H1 (cell line): ENCODE data around the gene NBEA. TPM values are rescaled to one million over a fixed set of nuclear protein-coding genes. Genes with fewer than 3 reads are reported as not detected.

Experiments
- ASH2L ChIP-seq: fragments of 200-600, 300-600 bp; sonication (generic); IDR thresholded peaks from one replicate; pipeline ENCODE4 v1.7.1; 2017; ENCODE audit warnings: low read length
- BRCA1 ChIP-seq: IDR thresholded peaks from 2 replicates; pipeline ENCODE4 v1.6.1; 2012; ENCODE audit warnings: low read depth, low read length, improper control_type of control experiment
- CEBPB ChIP-seq: IDR thresholded peaks from 2 replicates; pipeline ENCODE4 v1.6.1; 2012; ENCODE audit warnings: low read depth, low read length
- CHD7 ChIP-seq: fragments of 300-600 bp; sonication (generic); IDR thresholded peaks from 2 replicates; pipeline ENCODE4 v1.7.1; 2012; ENCODE audit warnings: low read length, moderate library complexity, mild to moderate bottlenecking, inconsistent platforms; ENCODE audit not compliant: insufficient replicate concordance
- CTBP2 ChIP-seq: IDR thresholded peaks from 2 replicates; pipeline ENCODE4 v1.7.0; 2011; ENCODE audit warnings: borderline replicate concordance, mild to moderate bottlenecking, moderate library complexity, mixed read lengths, low read length; ENCODE audit not compliant: insufficient read depth, insufficient read length
- CTCF ChIP-seq, 3 experiments: IDR thresholded peaks; 1 replicate in 2 of 3; 2 replicates in 1 of 3; pipeline versions ENCODE4 v1.5.1 to v1.6.1; 2011; ENCODE audit warnings: low read length in 3 of 3, mild to moderate bottlenecking in 3 of 3, inconsistent platforms in 2 of 3, low read depth in 1 of 3, moderate library complexity in 1 of 3; ENCODE audit not compliant: insufficient read depth in 1 of 3; ENCODE audit errors: control extremely low read depth in 1 of 3
- EGR1 ChIP-seq: IDR thresholded peaks from 2 replicates; pipeline ENCODE4 v1.6.1; 2011; ENCODE audit warnings: low read depth, low read length, borderline replicate concordance
- JUN ChIP-seq: IDR thresholded peaks from 2 replicates; pipeline ENCODE4 v1.6.1; 2011; ENCODE audit warnings: low read depth, mild to moderate bottlenecking, improper control_type of control experiment, low read length
- KDM5A ChIP-seq: fragments of 200-600 bp; IDR thresholded peaks from 2 replicates; pipeline ENCODE4 v1.7.1; 2012; ENCODE audit warnings: mild to moderate bottlenecking, low read length, inconsistent platforms, mixed read lengths
- SP1 ChIP-seq: IDR thresholded peaks from 2 replicates; pipeline ENCODE4 v1.6.1; 2011; ENCODE audit warnings: low read depth, low read length
- polyA plus RNA-seq, 7 experiments: library from polyadenylated mRNA; depleted of rRNA in 3 of 7; stranded (reverse) in 5 of 7; unstranded in 2 of 7; fragments of >200 nt in 5 of 7; fragments of 200-250 nt in 2 of 7; gene quantifications; 1 replicate in 5 of 7; 2 replicates in 1 of 7; 4 replicates in 1 of 7; pipeline versions ENCODE4 v1.2.1 to v1.2.3, GENCODE V29; 2011 to 2013; ENCODE audit warnings: missing spikeins in 2 of 7, mixed read lengths in 2 of 7
- total RNA-seq: library from RNA; stranded (reverse); fragmentation: NEBNext Ultra II Directional; extraction: Animal tissue kit (Norgen Biotek cat#: 25700); gene quantifications from 2 replicates; pipeline ENCODE4 v1.2.1, GENCODE V29; 2021

NBEA gene
- total and polyA plus RNA-seq, 2 of the 8 experiments (the other 6 are each of a cell fraction or from before 2014, with no cell fraction given): 14.2 to 21.5 TPM

- TF ChIP-seq CHD7 (no peak), SP1 (no peak), BRCA1 (no peak), CTBP2 (no peak), JUN (no peak), CEBPB (no peak), EGR1 (no peak), CTCF (IDR thresholded peaks at IDR 0.05; ENCODE audit: control extremely low read depth in 1 of 3, insufficient read depth in 1 of 3, low read depth in 1 of 3, low read length in 3 of 3) (no peak), KDM5A (no peak), ASH2L (no peak)
These were observed 541.7 kb downstream of the NBEA start (continued) for GRCh38 chr13:35483761-35484160.
